HG03439 (cell line): ENCODE measurements around the gene DOCK1.
"Not testable (repeated sequence)": the region's sequence is repeated elsewhere in the genome, so short reads cannot be mapped to it uniquely, and the experiment has no call there.

Experiments
- ATAC-seq: cut with Tn5 transposase; IDR thresholded peaks from one replicate; pipeline ENCODE4 v1.9.1; 2021; ENCODE audit warnings: mild to moderate bottlenecking, moderate library complexity; ENCODE audit not compliant: unreplicated experiment

DOCK1 gene

GRCh38 chr10:127299192-127299591 lies 394.0 kb downstream of the DOCK1 start:
- ATAC-seq, result not testable (repeated sequence)

GRCh38 chr10:127299956-127300689 lies 394.9 kb downstream of the DOCK1 start:
- no peak for ATAC-seq

GRCh38 chr10:127300868-127301321 lies 395.7 kb downstream of the DOCK1 start:
- no peak for ATAC-seq

GRCh38 chr10:127302343-127302742 lies 397.1 kb downstream of the DOCK1 start:
- no peak for ATAC-seq

- ATAC-seq, result no peak
Measured at GRCh38 chr10:127303105-127303504, 397.9 kb downstream of the DOCK1 start.

- no peak for ATAC-seq
Measured at GRCh38 chr10:127303746-127304145, 398.5 kb downstream of the DOCK1 start.

GRCh38 chr10:127306479-127306878 lies 401.3 kb downstream of the DOCK1 start:
- no peak for ATAC-seq

- no peak for ATAC-seq
Measured at GRCh38 chr10:127307338-127307737, 402.1 kb downstream of the DOCK1 start.

GRCh38 chr10:127308031-127308430 lies 402.8 kb downstream of the DOCK1 start:
- ATAC-seq, result no peak

- ATAC-seq, result not testable (repeated sequence)
Measured at GRCh38 chr10:127309619-127310018, 404.4 kb downstream of the DOCK1 start.

GRCh38 chr10:127310430-127310829 lies 405.2 kb downstream of the DOCK1 start:
- no peak for ATAC-seq

GRCh38 chr10:127310923-127311322 lies 405.7 kb downstream of the DOCK1 start:
- no peak for ATAC-seq

- no peak for ATAC-seq
Measured at GRCh38 chr10:127313996-127314700, 408.9 kb downstream of the DOCK1 start.

GRCh38 chr10:127314797-127315196 lies 409.6 kb downstream of the DOCK1 start:
- no peak for ATAC-seq

GRCh38 chr10:127315888-127316287 lies 410.7 kb downstream of the DOCK1 start:
- ATAC-seq, result no peak

GRCh38 chr10:127318396-127318795 lies 413.2 kb downstream of the DOCK1 start:
- ATAC-seq, result no peak

- no peak for ATAC-seq
Measured at GRCh38 chr10:127319271-127319670, 414.0 kb downstream of the DOCK1 start.

GRCh38 chr10:127319691-127320090 lies 414.5 kb downstream of the DOCK1 start:
- ATAC-seq, result no peak

- ATAC-seq, result no peak
Measured at GRCh38 chr10:127320176-127320575, 414.9 kb downstream of the DOCK1 start.

- ATAC-seq, result no peak
Measured at GRCh38 chr10:127322286-127322685, 417.1 kb downstream of the DOCK1 start.

GRCh38 chr10:127325506-127325905 lies 420.3 kb downstream of the DOCK1 start:
- ATAC-seq, result no peak

- ATAC-seq, result no peak
Measured at GRCh38 chr10:127326883-127327282, 421.7 kb downstream of the DOCK1 start.
